Measurements from ENCODE around the gene PRMT5. TPM values are rescaled to one million over a fixed set of nuclear protein-coding genes. Genes with fewer than 3 reads are reported as not detected.
"Not testable (repeated sequence)": the region's sequence is repeated elsewhere in the genome, so short reads cannot be mapped to it uniquely, and the experiment has no call there.

The PRMT5 gene
- polyA plus RNA-seq, 1 experiment: 152 TPM

DNA sequence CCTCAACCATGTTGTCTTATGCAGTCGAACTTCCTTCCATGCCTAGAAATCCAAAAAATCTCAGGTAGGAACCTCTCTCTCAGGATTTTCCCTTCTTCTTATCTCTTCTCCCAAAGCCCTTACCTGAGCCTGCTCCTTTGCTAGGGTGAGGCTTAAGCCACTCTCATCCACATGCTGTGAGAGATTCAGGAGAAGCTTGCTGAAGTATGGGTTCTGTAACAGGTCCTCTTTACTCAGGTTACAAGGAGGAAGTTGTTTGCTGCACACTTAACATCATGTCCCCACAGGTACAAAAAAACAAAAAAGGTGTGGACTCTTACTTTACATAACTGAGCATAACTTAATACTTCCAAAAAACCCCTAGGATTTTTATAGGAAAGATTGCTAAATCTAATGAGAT is 23.2 kb upstream of the PRMT5 start:
- DNase-seq (ENCODE audit: low read depth): no peak
- peaks cover 2% of the 10 kb centered on the region; the same call in 1 of the 2 replicates for H3K36me3 ChIP-seq (ENCODE audit: control insufficient read depth, insufficient read depth, low read length)
- CTCF ChIA-PET: interaction anchor here (0.6 to 0.8 kb wide), 2 partner anchors 11 to 79 kb away, joined by 3 to 5 read pairs; no protein-coding TSS in a partner anchor
- POLR2A ChIA-PET: no interaction called here
- H3K27me3 ChIP-seq (ENCODE audit: control insufficient read depth, insufficient read depth, low read length): no peaks in the 10 kb centered on the region
- H3K4me3 ChIP-seq (ENCODE audit: low read depth, low read length): no peak overlapping the region
- TF ChIP-seq CTCF (IDR thresholded peaks at IDR 0.05; ENCODE audit: insufficient read depth, low read depth, low read length): no peak

DNA sequence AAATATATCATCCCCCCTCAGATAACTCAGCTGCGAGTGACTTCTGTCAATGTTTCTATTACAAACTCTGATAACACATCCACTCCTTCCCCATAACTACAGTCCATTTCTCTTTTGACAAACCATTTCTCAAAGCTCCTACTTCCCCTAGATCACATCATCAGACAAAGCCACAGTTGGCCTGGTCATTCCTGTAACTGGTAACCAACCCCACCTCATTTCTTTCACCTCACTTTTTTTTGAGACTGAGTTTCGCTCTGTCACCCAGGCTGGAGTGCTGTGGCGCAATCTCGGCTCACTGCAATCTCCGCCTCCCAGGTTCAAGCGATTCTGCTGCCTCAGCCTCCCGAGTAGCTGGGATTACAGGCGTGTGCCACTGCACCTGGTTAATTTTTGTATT is 22.6 kb upstream of the PRMT5 start:
- H3K36me3 ChIP-seq (ENCODE audit: control insufficient read depth, insufficient read depth, low read length); POLR2A ChIA-PET; DNase-seq (ENCODE audit: low read depth); H3K4me3 ChIP-seq (ENCODE audit: low read depth, low read length); H3K27me3 ChIP-seq (ENCODE audit: control insufficient read depth, insufficient read depth, low read length): not testable (repeated sequence)
- CTCF ChIA-PET: interaction anchor here (0.7 to 0.9 kb wide), 2 partner anchors 20 to 73 kb away, joined by 3 read pairs; no protein-coding TSS in a partner anchor

DNA sequence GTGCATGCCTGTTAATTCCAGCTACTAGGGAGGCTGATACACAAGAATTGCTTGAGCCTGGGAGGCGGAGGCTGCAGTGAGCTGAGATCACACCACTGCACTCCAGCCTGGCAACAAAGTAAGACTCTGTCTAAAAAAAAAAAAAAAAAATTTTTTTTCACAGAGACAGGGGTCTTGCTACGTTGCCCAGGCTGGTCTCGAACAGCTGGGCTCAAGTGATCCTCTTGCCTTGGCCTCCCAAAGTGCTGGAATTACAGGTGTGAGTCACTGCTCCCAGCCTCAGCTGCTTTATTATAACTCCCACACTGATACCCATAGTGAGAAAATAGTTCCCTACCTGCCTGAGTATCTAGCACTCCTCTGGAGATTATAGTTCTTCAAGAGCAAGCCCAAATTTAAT is 16.5 kb upstream of the PRMT5 start:
- no peak for DNase-seq (ENCODE audit: low read depth)
- no peak for TF ChIP-seq CTCF (IDR thresholded peaks at IDR 0.05; ENCODE audit: insufficient read depth, low read depth, low read length)
- ChIA-PET CTCF (interaction anchor here (0.6 to 3.0 kb wide), 5 partner anchors 9 to 112 kb away, joined by 3 to 18 read pairs (median 3); partner anchors contain the start of gene PRMT5), POLR2A (no interaction called here)
- no peak overlapping the region for H3K4me3 ChIP-seq (ENCODE audit: low read depth, low read length)
- no peaks in the 10 kb centered on the region for H3K27me3 ChIP-seq (ENCODE audit: control insufficient read depth, insufficient read depth, low read length)
- H3K36me3 ChIP-seq (ENCODE audit: control insufficient read depth, insufficient read depth, low read length): peaks cover 3% of the 10 kb centered on the region

DNA sequence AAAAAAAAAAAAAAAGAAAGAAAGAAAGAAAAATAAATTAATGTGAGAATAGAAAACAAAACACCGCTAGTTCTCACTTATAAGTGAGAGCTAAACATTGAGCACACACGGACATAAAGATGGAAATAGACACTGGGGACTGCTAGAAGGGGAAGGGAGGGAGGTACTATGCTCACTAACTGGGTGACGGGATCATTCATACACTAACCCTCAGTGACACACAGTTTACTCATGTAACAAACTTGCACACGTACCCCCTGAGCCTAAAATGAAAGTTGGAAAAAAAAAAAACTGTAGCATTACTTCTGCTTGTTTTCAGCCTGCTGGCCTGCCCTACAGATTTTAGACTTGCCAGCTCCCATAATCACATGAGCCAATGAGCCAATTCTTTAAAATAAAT is 10.5 kb upstream of the PRMT5 start:
- TF ChIP-seq CTCF (IDR thresholded peaks at IDR 0.05; ENCODE audit: insufficient read depth, low read depth, low read length): no peak
- POLR2A ChIA-PET: no interaction called here
- H3K4me3 ChIP-seq (ENCODE audit: low read depth, low read length): no peak overlapping the region
- no peak for DNase-seq (ENCODE audit: low read depth)
- H3K36me3 ChIP-seq (ENCODE audit: control insufficient read depth, insufficient read depth, low read length): no peaks in the 10 kb centered on the region; the same call in 1 of the 2 replicates
- no peaks in the 10 kb centered on the region for H3K27me3 ChIP-seq (ENCODE audit: control insufficient read depth, insufficient read depth, low read length)
- CTCF ChIA-PET: interaction anchor here (0.6 to 1.3 kb wide), 3 partner anchors 9 to 122 kb away, joined by 3 to 4 read pairs (median 4); partner anchors contain the start of gene RBM23

GRCh38 chr14:22935156-22935555 is 6.0 kb upstream of the PRMT5 start:
- ChIA-PET POLR2A (no interaction called here), CTCF (interaction anchor here (0.6 to 1.4 kb wide), 5 partner anchors 11 to 59 kb away, joined by 3 to 5 read pairs (median 4); partner anchors contain the start of gene AJUBA)

More at GRCh38 chr14:22935156-22935555, 6.0 kb upstream of the PRMT5 start:
- DNase-seq (ENCODE audit: low read depth): no peak
- TF ChIP-seq CTCF (IDR thresholded peaks at IDR 0.05; ENCODE audit: insufficient read depth, low read depth, low read length): no peak
- Histone ChIP-seq H3K36me3 (ENCODE audit: control insufficient read depth, insufficient read depth, low read length) (no peaks in the 10 kb centered on the region), H3K4me3 (ENCODE audit: low read depth, low read length) (no peak overlapping the region), H3K27me3 (ENCODE audit: control insufficient read depth, insufficient read depth, low read length) (no peaks in the 10 kb centered on the region)

Measured in BJ (cell line).